SU-DHL-6 (cell line): Measurements from ENCODE around the gene SERPINB6.

ENCODE experiments used
- EZH2phosphoT487 ChIP-seq: fragments of 200-600 bp; sonication (generic), shearing (Covaris generic); conservative IDR thresholded peaks from 2 replicates; pipeline ENCODE4 v1.6.1; 2018; ENCODE audit warnings: mild to moderate bottlenecking, antibody characterized with exemption, low read length, moderate library complexity, mixed read lengths
- TF ChIP-seq, protein P1 (sequence below): fragments of 200-600 bp; sonication (generic); IDR thresholded peaks from one replicate; pipeline ENCODE4 v1.5.1; 2017; ENCODE audit warnings: antibody characterized with exemption, mild to moderate bottlenecking, low read length, moderate library complexity; ENCODE audit not compliant: insufficient read depth, poor library complexity, severe bottlenecking

DNA sequence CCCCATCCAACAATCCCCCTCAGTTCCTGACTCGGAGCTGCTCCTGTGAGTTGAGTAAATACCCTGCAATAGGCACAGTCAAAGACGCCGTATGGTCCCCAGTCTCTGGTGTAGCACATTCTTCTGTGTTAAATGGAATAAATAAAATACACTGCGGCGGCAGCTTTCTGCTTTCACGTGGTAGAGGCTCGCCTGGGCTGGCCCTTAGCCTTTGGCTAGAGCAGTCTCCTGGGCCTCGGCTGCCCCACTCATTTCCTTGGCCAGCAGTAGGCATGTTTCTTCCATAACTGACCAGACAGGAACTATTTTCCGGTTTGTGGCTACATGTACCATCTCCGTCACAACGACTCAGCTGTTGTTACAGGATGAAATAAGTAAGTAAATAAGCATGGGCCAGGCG lies 20.7 kb downstream of the SERPINB6 start:
- TF ChIP-seq, protein P1, sequence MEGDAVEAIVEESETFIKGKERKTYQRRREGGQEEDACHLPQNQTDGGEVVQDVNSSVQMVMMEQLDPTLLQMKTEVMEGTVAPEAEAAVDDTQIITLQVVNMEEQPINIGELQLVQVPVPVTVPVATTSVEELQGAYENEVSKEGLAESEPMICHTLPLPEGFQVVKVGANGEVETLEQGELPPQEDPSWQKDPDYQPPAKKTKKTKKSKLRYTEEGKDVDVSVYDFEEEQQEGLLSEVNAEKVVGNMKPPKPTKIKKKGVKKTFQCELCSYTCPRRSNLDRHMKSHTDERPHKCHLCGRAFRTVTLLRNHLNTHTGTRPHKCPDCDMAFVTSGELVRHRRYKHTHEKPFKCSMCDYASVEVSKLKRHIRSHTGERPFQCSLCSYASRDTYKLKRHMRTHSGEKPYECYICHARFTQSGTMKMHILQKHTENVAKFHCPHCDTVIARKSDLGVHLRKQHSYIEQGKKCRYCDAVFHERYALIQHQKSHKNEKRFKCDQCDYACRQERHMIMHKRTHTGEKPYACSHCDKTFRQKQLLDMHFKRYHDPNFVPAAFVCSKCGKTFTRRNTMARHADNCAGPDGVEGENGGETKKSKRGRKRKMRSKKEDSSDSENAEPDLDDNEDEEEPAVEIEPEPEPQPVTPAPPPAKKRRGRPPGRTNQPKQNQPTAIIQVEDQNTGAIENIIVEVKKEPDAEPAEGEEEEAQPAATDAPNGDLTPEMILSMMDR: no peak
- no peak for TF ChIP-seq EZH2phosphoT487
